LHCN-M2 (cell line): ENCODE measurements around the gene CHMP4B. TPM values are rescaled to one million over a fixed set of nuclear protein-coding genes. Genes with fewer than 3 reads are reported as not detected.
A peak's percentile ranks its signal among the peaks of the same experiment; 100 is the strongest.
"Not testable (repeated sequence)": the region's sequence is repeated elsewhere in the genome, so short reads cannot be mapped to it uniquely, and the experiment has no call there.

Experiments
- DNase-seq: peaks from one replicate; pipeline ENCODE4 v3.0.0-alpha.2; 2012; ENCODE audit warnings: low read depth
- total RNA-seq: library from RNA; depleted of rRNA; stranded (reverse); fragments of >200 nt; gene quantifications from 2 replicates; pipeline ENCODE4 v1.2.3, GENCODE V29; 2014

Gene CHMP4B
- total RNA-seq, 1 experiment from 2014 or later: 52.2 TPM

GRCh38 chr20:33789109-33789857 lies 21.9 kb upstream of the CHMP4B start:
- DNase-seq: peak; percentile 88

DNA sequence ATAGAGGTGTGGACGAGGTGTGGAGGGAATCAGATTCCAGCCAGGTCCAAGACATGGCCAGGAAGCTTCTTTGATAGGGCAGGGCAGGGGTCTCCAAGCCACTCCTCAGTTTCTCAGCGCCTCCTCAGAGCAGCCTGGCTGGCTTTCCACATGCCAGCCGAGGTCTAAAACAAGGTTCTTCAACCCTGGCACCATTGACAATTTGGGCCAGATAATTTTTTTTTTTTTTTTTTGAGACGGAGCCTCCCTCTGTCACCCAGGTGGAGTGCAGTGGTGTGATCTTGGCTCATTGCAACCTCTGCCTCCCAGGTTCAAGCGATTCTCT lies 21.3 kb upstream of the CHMP4B start:
- DNase-seq: no peak

DNA sequence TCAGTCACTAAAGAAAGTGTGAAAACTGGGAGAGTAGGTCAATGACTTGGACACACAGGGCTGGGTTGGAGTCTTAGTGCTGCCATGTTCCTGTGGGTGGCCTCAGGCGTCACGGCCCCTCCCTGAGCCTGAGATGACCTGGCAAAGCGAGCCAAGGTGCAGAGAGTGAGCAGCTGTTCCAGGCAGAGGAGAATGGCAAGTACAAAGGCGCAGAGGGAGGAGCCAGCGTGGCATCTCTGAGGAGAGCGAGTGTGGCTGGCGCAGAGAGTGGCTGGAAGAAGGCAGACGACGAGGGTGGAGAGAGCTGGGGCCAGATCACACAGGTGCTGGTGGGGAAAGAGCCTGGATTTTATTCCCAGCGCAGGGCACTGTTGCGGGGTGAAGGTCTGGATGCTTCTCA lies 20.6 kb upstream of the CHMP4B start:
- no peak for DNase-seq

GRCh38 chr20:33791021-33791420 lies 20.1 kb upstream of the CHMP4B start:
- no peak for DNase-seq

- DNase-seq: no peak
Observed at GRCh38 chr20:33791540-33791939, 19.6 kb upstream of the CHMP4B start.

DNA sequence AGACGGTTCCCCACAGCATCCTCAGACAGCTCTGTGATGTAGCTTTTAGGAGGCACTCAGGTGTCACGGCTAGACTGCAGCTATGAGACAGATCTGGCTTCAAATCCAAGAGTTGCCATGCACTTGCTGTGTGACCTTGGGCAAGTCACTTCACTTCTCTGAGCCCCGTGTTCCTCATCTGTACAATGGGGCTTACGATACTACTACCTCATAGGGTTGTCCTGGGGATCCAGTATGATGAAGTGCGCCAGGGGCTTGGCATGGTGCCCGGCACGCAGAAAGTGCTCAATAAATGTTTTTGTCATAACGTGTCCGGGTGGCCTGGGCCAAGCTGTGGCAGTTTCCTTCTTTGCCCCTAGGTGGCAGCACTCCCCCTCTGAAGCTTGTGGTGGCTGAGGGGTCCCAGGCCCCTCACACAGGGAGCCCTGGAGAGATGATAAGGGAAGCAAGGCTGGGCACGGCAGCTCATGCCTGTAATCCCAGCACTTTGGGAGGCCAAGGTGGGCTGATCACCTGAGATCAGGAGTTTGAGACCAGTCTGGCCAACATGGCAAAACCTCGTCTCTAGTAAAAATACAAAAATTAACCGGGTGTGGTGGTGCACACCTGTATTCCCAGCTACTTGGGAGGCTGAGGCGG lies 19.1 kb upstream of the CHMP4B start:
- DNase-seq: peak; percentile 20

DNA sequence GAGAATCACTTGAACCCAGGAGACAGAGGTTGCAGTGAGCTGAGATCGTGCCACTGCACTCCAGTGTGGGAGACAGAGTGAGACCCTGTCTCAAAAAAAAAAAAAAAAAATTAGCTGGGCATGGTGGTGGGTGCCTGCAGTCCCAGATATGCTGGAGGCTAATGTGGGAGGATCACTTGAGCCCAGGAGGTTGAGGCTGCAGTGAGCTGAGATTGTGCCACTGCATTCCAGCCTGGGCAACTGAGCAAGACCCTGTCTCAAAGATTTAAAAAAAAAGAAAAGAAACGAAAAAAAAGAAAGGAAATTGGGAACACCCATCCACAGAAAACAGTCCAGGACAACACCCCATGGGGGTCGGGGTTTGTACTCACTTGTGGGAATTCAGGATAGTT lies 18.6 kb upstream of the CHMP4B start:
- not testable (repeated sequence) for DNase-seq

DNA sequence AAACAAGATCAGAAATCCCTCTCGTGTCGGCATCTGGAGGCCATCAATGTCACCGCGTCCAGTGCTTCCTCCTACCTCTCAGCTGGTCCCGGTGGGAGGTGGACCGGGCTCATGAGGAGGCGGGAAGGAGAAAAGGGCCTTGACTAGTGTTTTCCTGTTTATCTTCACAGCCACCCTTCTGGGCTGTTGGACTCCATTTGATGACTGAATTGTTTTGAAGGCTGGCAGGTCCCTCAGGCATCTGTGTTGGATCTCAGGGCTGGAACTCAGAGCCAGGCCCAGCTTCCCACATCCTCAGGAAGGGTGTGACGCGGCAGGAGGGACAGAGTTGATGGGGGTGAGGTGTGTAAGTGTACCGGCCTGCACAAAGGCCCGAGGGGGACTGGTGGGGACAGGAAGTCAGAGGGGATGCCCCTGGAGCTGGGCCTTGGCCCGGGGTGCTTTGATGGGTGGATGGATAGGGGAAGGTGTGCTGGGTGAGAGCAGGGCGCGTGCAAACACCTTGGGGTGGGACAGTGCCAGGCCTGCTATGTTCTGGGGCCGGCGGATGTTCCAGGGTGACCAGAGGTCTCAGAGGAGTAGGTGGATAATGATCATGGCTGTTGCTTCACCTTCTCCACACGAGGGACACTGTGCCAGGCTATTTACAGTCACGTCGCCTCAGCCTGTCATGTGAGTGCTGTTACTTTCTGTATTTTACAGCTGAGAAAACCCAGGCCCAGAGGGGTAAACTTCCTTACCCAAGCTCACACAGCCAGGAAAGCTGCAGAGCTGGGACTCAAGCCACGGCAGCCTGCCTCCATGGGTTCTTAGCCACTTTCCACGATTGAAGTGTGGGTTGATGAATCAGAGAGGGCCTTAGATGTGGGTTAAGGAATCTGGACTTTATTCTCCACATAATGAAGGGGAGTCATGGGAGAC lies 17.9 kb upstream of the CHMP4B start:
- DNase-seq: no peak

- no peak for DNase-seq
Observed at GRCh38 chr20:33796263-33796906, 14.8 kb upstream of the CHMP4B start.

DNA sequence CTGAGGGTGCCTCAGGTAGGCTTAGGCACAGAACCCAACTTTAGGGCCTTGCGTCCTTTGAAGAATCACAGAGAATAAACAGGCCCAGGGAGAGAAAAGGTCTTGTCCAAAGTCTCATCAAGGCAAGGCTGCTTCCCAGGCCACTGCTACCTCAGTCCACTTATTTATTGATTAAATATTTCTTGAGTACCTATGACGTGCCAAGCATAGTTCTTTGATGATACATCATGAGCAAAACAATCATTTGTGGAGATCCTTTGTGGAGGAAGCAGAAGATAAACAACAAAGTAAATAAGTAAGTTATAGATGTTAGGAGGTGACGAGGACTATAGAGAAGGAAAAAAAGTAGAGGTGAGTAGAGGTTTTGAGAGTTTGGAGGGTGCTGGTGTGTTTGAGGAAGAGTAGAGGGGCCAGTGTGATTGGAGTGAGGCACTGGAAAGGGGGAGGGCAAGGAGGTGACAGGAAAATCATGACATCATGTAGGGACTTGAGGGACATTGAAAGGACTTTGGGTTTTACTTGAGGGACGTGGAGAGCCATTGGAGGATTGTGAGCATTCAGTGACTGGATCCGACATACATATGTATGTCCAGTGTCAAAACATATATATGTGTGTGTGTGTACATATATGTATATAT lies 14.1 kb upstream of the CHMP4B start:
- DNase-seq: no peak

DNA sequence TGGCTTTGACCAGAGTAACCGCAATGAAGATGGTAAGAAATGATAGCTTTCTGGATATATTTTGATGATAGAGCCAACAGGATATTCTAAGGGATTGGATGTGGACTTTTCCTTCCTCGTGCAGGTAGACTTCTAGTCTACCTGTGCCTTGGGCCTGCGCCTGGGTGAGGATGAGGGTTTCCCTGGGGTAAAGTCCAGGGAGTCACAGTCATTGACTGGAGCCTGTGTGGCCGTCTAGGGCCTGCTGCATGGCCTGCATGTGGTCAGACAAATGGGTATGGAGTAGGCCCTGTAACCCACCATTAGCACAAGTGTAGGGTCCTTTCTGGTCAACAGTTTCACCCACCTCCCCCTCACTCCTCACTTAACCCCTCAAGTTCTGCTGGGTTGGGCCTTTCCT lies 12.7 kb upstream of the CHMP4B start:
- DNase-seq: no peak

DNA sequence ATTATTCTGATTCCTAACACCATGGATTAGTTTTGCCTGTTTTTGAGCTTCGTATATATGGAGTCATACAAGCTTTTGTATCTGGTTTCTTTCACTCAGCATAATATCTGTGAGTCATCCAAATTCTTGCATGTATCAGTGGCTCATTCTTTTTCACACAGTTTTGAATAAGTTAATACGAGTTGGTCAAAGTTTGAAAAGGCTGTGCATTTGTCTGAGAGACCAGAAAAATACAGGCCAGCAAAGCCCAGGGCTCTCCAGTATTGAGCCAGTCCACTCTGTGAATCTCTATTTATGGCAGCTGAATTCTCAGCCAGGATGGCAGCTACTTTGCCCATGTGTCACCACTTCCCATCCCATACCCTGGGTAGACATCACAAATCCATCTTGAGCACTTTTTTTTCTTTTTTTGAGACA lies 7.2 kb upstream of the CHMP4B start:
- peak; percentile 79 for DNase-seq

GRCh38 chr20:33808388-33808787 lies 2.8 kb upstream of the CHMP4B start:
- no peak for DNase-seq

DNA sequence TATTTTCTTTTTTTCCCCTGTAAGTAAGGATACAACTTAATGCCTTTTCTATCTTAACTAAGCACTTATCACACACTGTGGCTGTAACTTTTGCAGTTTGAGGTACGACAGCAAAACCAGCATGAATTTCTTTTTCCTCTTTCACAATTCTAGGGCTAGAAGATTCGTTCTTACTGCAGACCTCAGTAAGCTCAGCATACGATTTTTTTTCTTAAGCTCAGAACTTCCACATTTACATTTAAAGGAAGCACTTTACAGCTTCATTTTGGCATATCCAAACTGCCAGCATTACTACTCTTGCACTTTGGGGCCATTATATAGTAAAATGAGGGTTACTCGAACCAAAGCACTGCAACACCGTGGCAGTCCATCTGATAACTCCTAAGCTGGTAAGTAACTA lies 889 bp upstream of the CHMP4B start:
- no peak for DNase-seq

- no peak for DNase-seq
Observed at GRCh38 chr20:33811776-33812151, 616 bp downstream of the CHMP4B start.

- peak; percentile 81 for DNase-seq
Observed at GRCh38 chr20:33812152-33812849, 1.2 kb downstream of the CHMP4B start.

DNA sequence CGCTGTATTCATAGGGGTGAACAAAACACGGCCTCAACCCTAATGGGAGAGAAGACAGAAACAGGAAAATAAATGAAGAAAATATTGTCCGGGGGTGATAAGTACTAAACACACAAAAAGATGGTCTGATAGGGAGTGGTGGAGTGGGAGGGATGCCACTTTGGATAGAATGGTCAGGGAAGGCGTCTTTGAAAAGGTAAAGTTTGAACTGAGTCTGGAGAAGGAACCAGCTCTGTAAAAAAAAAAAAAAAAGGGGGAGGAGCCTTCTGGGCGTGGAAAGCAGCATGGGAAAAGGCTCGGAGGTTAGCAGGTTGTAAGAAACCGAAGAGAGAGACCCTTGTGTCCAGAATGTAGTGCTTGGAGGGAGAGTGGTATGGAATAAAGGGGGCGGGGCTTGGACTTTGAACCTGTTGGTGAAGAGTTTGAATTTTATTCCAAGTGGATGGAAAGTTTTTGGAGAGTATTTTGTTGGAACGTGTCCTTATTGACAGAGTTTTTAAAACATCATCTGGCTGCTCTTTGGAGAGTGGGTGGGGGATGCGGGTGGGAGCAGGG lies 1.8 kb downstream of the CHMP4B start:
- no peak for DNase-seq

GRCh38 chr20:33814238-33814712 lies 3.1 kb downstream of the CHMP4B start:
- no peak for DNase-seq

GRCh38 chr20:33815671-33816070 lies 4.5 kb downstream of the CHMP4B start:
- no peak for DNase-seq

DNA sequence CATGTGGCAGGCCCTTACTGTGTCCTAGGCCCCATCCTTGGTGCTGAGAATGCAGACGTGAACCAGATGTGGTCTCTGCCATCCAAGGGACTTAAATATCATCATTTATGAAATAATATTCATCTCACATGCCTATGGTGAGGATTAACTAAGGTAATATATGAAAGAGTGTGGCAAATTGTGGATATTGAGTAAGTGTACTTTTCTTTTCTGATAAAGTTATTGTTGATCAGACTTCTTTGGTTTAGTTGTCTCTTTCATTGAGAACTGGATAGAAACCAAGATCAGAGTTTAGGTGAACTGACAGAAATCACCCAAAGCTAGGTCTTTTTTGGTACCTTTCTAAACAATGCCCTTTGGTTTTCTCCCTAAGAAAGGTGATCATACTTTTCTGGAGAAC lies 5.0 kb downstream of the CHMP4B start:
- DNase-seq: no peak
